GM23338 (cell line): Measurements from ENCODE around the gene NID1. TPM values are rescaled to one million over a fixed set of nuclear protein-coding genes. Genes with fewer than 3 reads are reported as not detected.

Experiments used
- ATAC-seq: fragments of 200-7000 bp; cut with Tn5 transposase; 3 replicates; pipeline ENCODE4 v1.9.1; 2020
- DNase-seq: peaks from one replicate; pipeline ENCODE4 v3.0.0-alpha.2; 2015; ENCODE audit warnings: low spot score
- H2AFZ ChIP-seq: fragments of 200-600 bp; sonication (generic); 2 replicates; pipeline ENCODE4 v1.8.0; 2016; ENCODE audit warnings: antibody characterized with exemption, mild to moderate bottlenecking, moderate library complexity
- H3F3A ChIP-seq: fragments of 200-600 bp; sonication (generic); replicated peaks from 2 replicates; pipeline ENCODE4 v1.8.0; 2017; ENCODE audit warnings: antibody characterized with exemption, mixed run types, low read depth
- H3K27ac ChIP-seq: fragments of 200-600 bp; sonication (generic); 2 replicates; pipeline ENCODE4 v1.6.1; 2016; ENCODE audit warnings: low read depth
- H3K27me3 ChIP-seq: fragments of 200-600 bp; sonication (generic); 2 replicates; pipeline ENCODE4 v1.8.0; 2016; ENCODE audit warnings: mild to moderate bottlenecking, mixed run types, moderate library complexity; ENCODE audit not compliant: insufficient read depth
- H3K36me3 ChIP-seq: fragments of 200-600 bp; sonication (generic); 2 replicates; pipeline ENCODE4 v1.8.0; 2016; ENCODE audit warnings: mild to moderate bottlenecking; ENCODE audit not compliant: insufficient read depth
- H3K4me1 ChIP-seq: fragments of 200-600 bp; sonication (generic); 2 replicates; pipeline ENCODE4 v1.8.0; 2016; ENCODE audit warnings: mild to moderate bottlenecking, moderate library complexity; ENCODE audit not compliant: insufficient read depth
- H3K4me2 ChIP-seq: fragments of 200-600 bp; sonication (generic); 2 replicates; pipeline ENCODE4 v1.7.1; 2017; ENCODE audit warnings: mixed run types
- H3K4me3 ChIP-seq: fragments of 200-600 bp; sonication (generic); 2 replicates; pipeline ENCODE4 v1.6.1; 2016; ENCODE audit warnings: mixed run types
- H3K79me2 ChIP-seq: fragments of 200-600 bp; sonication (generic); replicated peaks from 2 replicates; pipeline ENCODE4 v1.8.0; 2017; ENCODE audit warnings: mild to moderate bottlenecking; ENCODE audit not compliant: insufficient read depth
- H3K9me2 ChIP-seq: fragments of 200-600 bp; sonication (generic); 2 replicates; pipeline ENCODE4 v1.8.0; 2017; ENCODE audit not compliant: insufficient read depth
- H4K20me1 ChIP-seq: fragments of 200-600 bp; sonication (generic); replicated peaks from 2 replicates; pipeline ENCODE4 v1.8.0; 2017; ENCODE audit warnings: mild to moderate bottlenecking; ENCODE audit not compliant: insufficient read depth
- H3K27ac Mint-ChIP-seq: 2 replicates; pipeline ENCODE4 v1.8.0; 2020; ENCODE audit warnings: inconsistent platforms, mild to moderate bottlenecking, moderate library complexity, mixed read lengths
- H3K27me3 Mint-ChIP-seq: 3 replicates; pipeline ENCODE4 v1.8.0; 2022; ENCODE audit warnings: low read depth, mild to moderate bottlenecking, moderate library complexity, mixed read lengths, inconsistent platforms; ENCODE audit not compliant: insufficient read depth, poor library complexity
- H3K36me3 Mint-ChIP-seq: 3 replicates; pipeline ENCODE4 v1.8.0; 2021; ENCODE audit warnings: low read depth, mild to moderate bottlenecking, inconsistent platforms, moderate library complexity, mixed read lengths
- H3K4me1 Mint-ChIP-seq: 3 replicates; pipeline ENCODE4 v1.8.0; 2020; ENCODE audit warnings: mild to moderate bottlenecking, inconsistent platforms, mixed read lengths
- H3K4me3 Mint-ChIP-seq: 3 replicates; pipeline ENCODE4 v1.8.0; 2021; ENCODE audit warnings: moderate library complexity, mild to moderate bottlenecking, inconsistent platforms, mixed read lengths
- H3K9me3 Mint-ChIP-seq: 3 replicates; pipeline ENCODE4 v1.8.0; 2020; ENCODE audit warnings: moderate library complexity, mild to moderate bottlenecking, inconsistent platforms, mixed read lengths
- CREB1 ChIP-seq: fragments of 250-450 bp; sonication (Bioruptor Pico); IDR thresholded peaks from 2 replicates; pipeline ENCODE4 v1.5.0; 2020; ENCODE audit warnings: low read depth, mild to moderate bottlenecking, moderate library complexity
- EZH2 ChIP-seq: fragments of 200-600 bp; sonication (generic); IDR thresholded peaks from one replicate; pipeline ENCODE4 v1.8.0; 2017; ENCODE audit warnings: antibody characterized with exemption, mild to moderate bottlenecking, low read depth; ENCODE audit not compliant: unreplicated experiment
- EZH2phosphoT487 ChIP-seq: fragments of 200-600 bp; sonication (generic); IDR thresholded peaks from one replicate; pipeline ENCODE4 v1.8.1; 2018; ENCODE audit warnings: antibody characterized with exemption; ENCODE audit not compliant: unreplicated experiment
- JUNB ChIP-seq: IDR thresholded peaks from one replicate; pipeline ENCODE4 v1.6.1; 2016; ENCODE audit warnings: antibody characterized with exemption; ENCODE audit not compliant: unreplicated experiment
- POLR2AphosphoS5 ChIP-seq: IDR thresholded peaks from 2 replicates; pipeline ENCODE4 v1.6.1; 2016; ENCODE audit warnings: antibody characterized with exemption, low read depth
- polyA plus RNA-seq: library from polyadenylated mRNA; unstranded; fragments of >200 nt; fragmentation: Nextera tagmentation; extraction: Ambion mirVana; gene quantifications from 2 replicates; pipeline ENCODE4 v1.2.1, GENCODE V29; 2016
- total RNA-seq: library from RNA; depleted of rRNA; stranded (reverse); fragments of >200 nt; shearing (Covaris generic); gene quantifications from 2 replicates; pipeline ENCODE4 v1.2.3, GENCODE V29; 2014
- TF ChIP-seq, protein P1 (sequence below): IDR thresholded peaks from one replicate; pipeline ENCODE4 v1.6.1; 2018; ENCODE audit warnings: antibody characterized with exemption; ENCODE audit not compliant: unreplicated experiment
- TF ChIP-seq, protein P2 (sequence below): IDR thresholded peaks from 2 replicates; pipeline ENCODE4 v1.6.1; 2016; ENCODE audit warnings: antibody characterized with exemption
- TF ChIP-seq, protein P3 (sequence below), 2 experiments: fragments of 200-600 bp in 1 of 2; sonication (generic) in 1 of 2; conservative IDR thresholded peaks; 2 replicates each; pipeline versions ENCODE4 v1.5.1 to v1.6.1; 2016 to 2017; ENCODE audit warnings: antibody characterized with exemption in 2 of 2, low read depth in 2 of 2, mild to moderate bottlenecking in 2 of 2, moderate library complexity in 1 of 2

The NID1 gene
- total and polyA plus RNA-seq, 2 experiments from 2014 or later: 7.1 to 32.5 TPM

DNA sequence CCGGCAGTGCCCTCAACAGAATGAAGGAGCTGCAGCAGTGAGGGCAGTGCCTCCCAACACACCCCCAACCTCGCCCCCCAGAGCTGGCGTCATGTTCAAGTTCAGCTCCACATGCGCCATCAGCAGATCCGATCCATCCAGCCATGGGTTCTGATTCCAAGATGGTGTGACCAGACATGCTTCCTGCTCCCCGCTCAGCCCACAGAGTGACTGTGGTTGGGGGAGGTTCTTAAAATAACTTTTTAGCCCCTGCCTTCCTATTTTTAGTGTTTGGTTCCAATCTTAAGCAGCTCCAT lies 47.4 kb upstream of the NID1 start (continued):
- TF ChIP-seq, protein P1, sequence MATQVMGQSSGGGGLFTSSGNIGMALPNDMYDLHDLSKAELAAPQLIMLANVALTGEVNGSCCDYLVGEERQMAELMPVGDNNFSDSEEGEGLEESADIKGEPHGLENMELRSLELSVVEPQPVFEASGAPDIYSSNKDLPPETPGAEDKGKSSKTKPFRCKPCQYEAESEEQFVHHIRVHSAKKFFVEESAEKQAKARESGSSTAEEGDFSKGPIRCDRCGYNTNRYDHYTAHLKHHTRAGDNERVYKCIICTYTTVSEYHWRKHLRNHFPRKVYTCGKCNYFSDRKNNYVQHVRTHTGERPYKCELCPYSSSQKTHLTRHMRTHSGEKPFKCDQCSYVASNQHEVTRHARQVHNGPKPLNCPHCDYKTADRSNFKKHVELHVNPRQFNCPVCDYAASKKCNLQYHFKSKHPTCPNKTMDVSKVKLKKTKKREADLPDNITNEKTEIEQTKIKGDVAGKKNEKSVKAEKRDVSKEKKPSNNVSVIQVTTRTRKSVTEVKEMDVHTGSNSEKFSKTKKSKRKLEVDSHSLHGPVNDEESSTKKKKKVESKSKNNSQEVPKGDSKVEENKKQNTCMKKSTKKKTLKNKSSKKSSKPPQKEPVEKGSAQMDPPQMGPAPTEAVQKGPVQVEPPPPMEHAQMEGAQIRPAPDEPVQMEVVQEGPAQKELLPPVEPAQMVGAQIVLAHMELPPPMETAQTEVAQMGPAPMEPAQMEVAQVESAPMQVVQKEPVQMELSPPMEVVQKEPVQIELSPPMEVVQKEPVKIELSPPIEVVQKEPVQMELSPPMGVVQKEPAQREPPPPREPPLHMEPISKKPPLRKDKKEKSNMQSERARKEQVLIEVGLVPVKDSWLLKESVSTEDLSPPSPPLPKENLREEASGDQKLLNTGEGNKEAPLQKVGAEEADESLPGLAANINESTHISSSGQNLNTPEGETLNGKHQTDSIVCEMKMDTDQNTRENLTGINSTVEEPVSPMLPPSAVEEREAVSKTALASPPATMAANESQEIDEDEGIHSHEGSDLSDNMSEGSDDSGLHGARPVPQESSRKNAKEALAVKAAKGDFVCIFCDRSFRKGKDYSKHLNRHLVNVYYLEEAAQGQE: no peak
- TF ChIP-seq JUNB (no peak), CREB1 (CRISPR knock-in tag) (no peak)
- TF ChIP-seq, protein P2, sequence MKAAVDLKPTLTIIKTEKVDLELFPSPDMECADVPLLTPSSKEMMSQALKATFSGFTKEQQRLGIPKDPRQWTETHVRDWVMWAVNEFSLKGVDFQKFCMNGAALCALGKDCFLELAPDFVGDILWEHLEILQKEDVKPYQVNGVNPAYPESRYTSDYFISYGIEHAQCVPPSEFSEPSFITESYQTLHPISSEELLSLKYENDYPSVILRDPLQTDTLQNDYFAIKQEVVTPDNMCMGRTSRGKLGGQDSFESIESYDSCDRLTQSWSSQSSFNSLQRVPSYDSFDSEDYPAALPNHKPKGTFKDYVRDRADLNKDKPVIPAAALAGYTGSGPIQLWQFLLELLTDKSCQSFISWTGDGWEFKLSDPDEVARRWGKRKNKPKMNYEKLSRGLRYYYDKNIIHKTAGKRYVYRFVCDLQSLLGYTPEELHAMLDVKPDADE: no peak
- TF ChIP-seq, protein P3, sequence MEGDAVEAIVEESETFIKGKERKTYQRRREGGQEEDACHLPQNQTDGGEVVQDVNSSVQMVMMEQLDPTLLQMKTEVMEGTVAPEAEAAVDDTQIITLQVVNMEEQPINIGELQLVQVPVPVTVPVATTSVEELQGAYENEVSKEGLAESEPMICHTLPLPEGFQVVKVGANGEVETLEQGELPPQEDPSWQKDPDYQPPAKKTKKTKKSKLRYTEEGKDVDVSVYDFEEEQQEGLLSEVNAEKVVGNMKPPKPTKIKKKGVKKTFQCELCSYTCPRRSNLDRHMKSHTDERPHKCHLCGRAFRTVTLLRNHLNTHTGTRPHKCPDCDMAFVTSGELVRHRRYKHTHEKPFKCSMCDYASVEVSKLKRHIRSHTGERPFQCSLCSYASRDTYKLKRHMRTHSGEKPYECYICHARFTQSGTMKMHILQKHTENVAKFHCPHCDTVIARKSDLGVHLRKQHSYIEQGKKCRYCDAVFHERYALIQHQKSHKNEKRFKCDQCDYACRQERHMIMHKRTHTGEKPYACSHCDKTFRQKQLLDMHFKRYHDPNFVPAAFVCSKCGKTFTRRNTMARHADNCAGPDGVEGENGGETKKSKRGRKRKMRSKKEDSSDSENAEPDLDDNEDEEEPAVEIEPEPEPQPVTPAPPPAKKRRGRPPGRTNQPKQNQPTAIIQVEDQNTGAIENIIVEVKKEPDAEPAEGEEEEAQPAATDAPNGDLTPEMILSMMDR (conservative IDR thresholded peaks at IDR 0.05; ENCODE audit: low read depth in 2 of 2): no peak

DNA sequence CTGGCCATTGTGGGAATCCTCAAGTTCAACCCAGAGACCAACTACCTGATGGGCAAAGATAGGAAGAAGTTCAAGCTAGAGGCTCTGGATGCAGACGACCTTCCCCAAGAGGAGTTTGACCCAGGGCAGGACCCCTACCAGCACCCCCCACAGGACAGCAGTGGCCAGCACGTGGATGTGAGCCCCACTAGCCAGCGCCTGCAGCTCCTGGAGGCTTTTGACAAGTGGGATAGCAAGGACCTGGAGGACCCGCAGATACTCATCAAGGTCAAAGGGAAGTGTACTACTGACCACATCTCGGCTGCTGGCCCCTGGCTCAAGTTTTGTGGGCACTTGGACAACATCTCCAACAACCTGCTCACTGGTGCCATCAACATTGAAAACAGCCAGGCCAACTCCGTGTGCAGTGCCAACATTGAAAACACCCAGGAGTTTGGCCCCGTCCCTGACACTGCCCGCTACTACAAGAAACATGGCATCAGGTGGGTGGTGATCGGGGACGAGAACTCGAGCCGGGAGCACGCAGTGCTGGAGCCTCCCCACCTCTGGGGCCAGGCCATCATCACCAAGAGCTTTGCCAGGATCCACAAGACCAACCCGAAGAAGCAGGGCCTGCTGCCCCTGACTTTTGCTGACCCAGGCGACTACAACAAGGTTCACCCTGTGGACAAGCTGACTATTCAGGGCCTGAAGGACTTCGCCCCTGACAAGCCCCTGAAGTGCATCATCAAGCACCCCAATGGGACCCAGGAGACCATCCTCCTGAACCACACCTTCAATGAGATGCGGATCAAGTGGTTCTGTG lies 46.8 kb upstream of the NID1 start:
- no peak overlapping the region for H3K4me3 ChIP-seq
- ATAC-seq (no peak), DNase-seq (no peak)
- Mint-ChIP-seq H3K36me3 (no peaks in the 10 kb centered on the region), H3K9me3 (no peaks in the 10 kb centered on the region), H3K4me3 (no peak overlapping the region), H3K27ac (no peak overlapping the region), H3K27me3 (peaks cover 4% of the 10 kb centered on the region), H3K4me1 (no peaks in the 10 kb centered on the region)
- H3K36me3 ChIP-seq: no peaks in the 10 kb centered on the region
- H3K79me2 ChIP-seq: no peaks in the 10 kb centered on the region
- no peak overlapping the region for H3K27ac ChIP-seq
- H3F3A ChIP-seq: no peaks in the 10 kb centered on the region
- no peaks in the 10 kb centered on the region for H3K27me3 ChIP-seq
- H3K4me1 ChIP-seq: no peaks in the 10 kb centered on the region
- H4K20me1 ChIP-seq: no peaks in the 10 kb centered on the region
- TF ChIP-seq, protein P3 (conservative IDR thresholded peaks at IDR 0.05; ENCODE audit: low read depth in 2 of 2): no peak
- no peak for TF ChIP-seq POLR2AphosphoS5
- TF ChIP-seq EZH2: no peak
- no peak for TF ChIP-seq EZH2phosphoT487
- no peak overlapping the region for H2AFZ ChIP-seq
- no peak overlapping the region for H3K4me2 ChIP-seq
- H3K9me2 ChIP-seq: no peaks in the 10 kb centered on the region
